ENCODE measurements around the gene NRL. TPM values are rescaled to one million over a fixed set of nuclear protein-coding genes. Genes with fewer than 3 reads are reported as not detected.

Gene NRL
- total RNA-seq, 4 donors from 2014 or later, result 2.2 to 2.9 (median 2.3) TPM

GRCh38 chr14:24133735-24134134, 19.0 kb upstream of the NRL start:
- 100% methylated on average over 1 of the region's 1 CpG for WGBS
- Histone ChIP-seq H3K27ac (no peak overlapping the region), H3K4me3 (no peak overlapping the region), H3K27me3 (no peaks in the 10 kb centered on the region), H3K4me1 (peaks cover 34% of the 10 kb centered on the region), H3K36me3 (peaks cover 13% of the 10 kb centered on the region), H3K9me3 (no peaks in the 10 kb centered on the region)
- TF ChIP-seq POLR2AphosphoS5 (IDR thresholded peaks at IDR 0.05) (no peak), CTCF (IDR thresholded peaks at IDR 0.05) (no peak)
- DNase-seq (ENCODE audit: low spot score in 2 of 2), result no peak

GRCh38 chr14:24132976-24133375, 18.2 kb upstream of the NRL start:
- Histone ChIP-seq H3K27me3 (no peaks in the 10 kb centered on the region), H3K27ac (no peak overlapping the region), H3K4me1 (peaks cover 33% of the 10 kb centered on the region), H3K36me3 (peaks cover 6% of the 10 kb centered on the region), H3K4me3 (no peak overlapping the region), H3K9me3 (no peaks in the 10 kb centered on the region)
- DNase-seq (ENCODE audit: low spot score in 2 of 2), result no peak
- no peak for TF ChIP-seq EP300 (IDR thresholded peaks at IDR 0.05)
- 94% methylated on average over 2 of the region's 2 CpGs for WGBS

- Histone ChIP-seq H3K4me1 (peaks cover 25% of the 10 kb centered on the region), H3K27ac (peak overlapping the region; percentile 44), H3K9me3 (no peaks in the 10 kb centered on the region), H3K27me3 (no peaks in the 10 kb centered on the region), H3K4me3 (no peak overlapping the region), H3K36me3 (no peaks in the 10 kb centered on the region)
- no peak for DNase-seq (ENCODE audit: low spot score in 2 of 2)
- WGBS, result 53% methylated on average over 14 of the region's 24 CpGs
- TF ChIP-seq POLR2A (IDR thresholded peaks at IDR 0.05), result no peak
- no peak for TF ChIP-seq CTCF (IDR thresholded peaks at IDR 0.05)
Measured at GRCh38 chr14:24132061-24132685, 17.4 kb upstream of the NRL start.

GRCh38 chr14:24131549-24131966, 16.8 kb upstream of the NRL start:
- Histone ChIP-seq H3K4me3 (no peak overlapping the region), H3K4me1 (peaks cover 19% of the 10 kb centered on the region), H3K27ac (peak overlapping the region; percentile 24), H3K9me3 (no peaks in the 10 kb centered on the region), H3K27me3 (no peaks in the 10 kb centered on the region), H3K36me3 (no peaks in the 10 kb centered on the region)
- TF ChIP-seq EP300 (IDR thresholded peaks at IDR 0.05) (no peak), CTCF (IDR thresholded peaks at IDR 0.05) (no peak), POLR2AphosphoS5 (IDR thresholded peaks at IDR 0.05) (no peak), POLR2A (IDR thresholded peaks at IDR 0.05) (no peak)
- DNase-seq (ENCODE audit: low spot score in 2 of 2), result no peak
- WGBS, result 89% methylated on average over 9 of the region's 15 CpGs

- 52% methylated on average over 4 of the region's 7 CpGs for WGBS
- H3K9me3 ChIP-seq, result no peaks in the 10 kb centered on the region
- H3K27ac ChIP-seq, result peak overlapping the region; percentile 24
- no peak for TF ChIP-seq EP300 (IDR thresholded peaks at IDR 0.05)
- TF ChIP-seq POLR2A (IDR thresholded peaks at IDR 0.05), result no peak
- no peak for TF ChIP-seq POLR2AphosphoS5 (IDR thresholded peaks at IDR 0.05)
- no peak for TF ChIP-seq CTCF (IDR thresholded peaks at IDR 0.05)
- H3K36me3 ChIP-seq, result no peaks in the 10 kb centered on the region
- no peak for DNase-seq (ENCODE audit: low spot score in 2 of 2)
- no peak overlapping the region for H3K4me3 ChIP-seq
- H3K27me3 ChIP-seq, result no peaks in the 10 kb centered on the region
- H3K4me1 ChIP-seq, result peaks cover 16% of the 10 kb centered on the region
Measured at GRCh38 chr14:24130717-24131548, 16.2 kb upstream of the NRL start.
